ENCODE results near the gene MPPE1. TPM values are rescaled to one million over a fixed set of nuclear protein-coding genes. Genes with fewer than 3 reads are reported as not detected.

Gene MPPE1
- total and polyA plus RNA-seq, 9 of the 15 experiments (the other 6 are each of a cell fraction or from before 2014, with no cell fraction given): 10.7 to 19.5 (median 13.3) TPM

GRCh38 chr18:11925800-11926481 is 17.8 kb upstream of the MPPE1 start (continued):
- TF ChIP-seq BHLHE40 (IDR thresholded peaks at IDR 0.05; ENCODE audit: low read length) (peak; percentile 67), CEBPB (tag; IDR thresholded peaks at IDR 0.05) (no peak), PYGO2 (tag; IDR thresholded peaks at IDR 0.05) (peak; percentile 89), NEUROD1 (IDR thresholded peaks at IDR 0.05; ENCODE audit: borderline replicate concordance, low read depth, low read length, partially characterized antibody) (peak; percentile 43), HINFP (tag; conservative IDR thresholded peaks at IDR 0.05; ENCODE audit: low read depth) (no peak), RFX1 (IDR thresholded peaks at IDR 0.05) (no peak), FUS (optimal IDR thresholded peaks at IDR 0.05; ENCODE audit: low read depth, low read length) (no peak), HNRNPLL (IDR thresholded peaks at IDR 0.05; ENCODE audit: low read depth, low read length, poor library complexity, severe bottlenecking) (no peak), ZKSCAN3 (CRISPR knock-in tag; IDR thresholded peaks at IDR 0.05) (no peak), NFE2 (IDR thresholded peaks at IDR 0.05; ENCODE audit: low read depth) (peak; percentile 45), MECOM (CRISPR knock-in tag; IDR thresholded peaks at IDR 0.05) (peak; percentile 67), TCF7L2 (IDR thresholded peaks at IDR 0.05; ENCODE audit: low read depth, low read length) (no peak), POLR2G (IDR thresholded peaks at IDR 0.05; ENCODE audit: low read depth, low read length) (no peak), NFRKB (IDR thresholded peaks at IDR 0.05; ENCODE audit: low read depth) (no peak), HDAC3 (IDR thresholded peaks at IDR 0.05; ENCODE audit: borderline replicate concordance, partially characterized antibody) (peak; percentile 94), PRMT5 (CRISPR knock-in tag; IDR thresholded peaks at IDR 0.05) (no peak), SRSF7 (optimal IDR thresholded peaks at IDR 0.05; ENCODE audit: low read depth, low read length) (no peak), ZNF239 (CRISPR knock-in tag; IDR thresholded peaks at IDR 0.05) (no peak), EHMT2 (IDR thresholded peaks at IDR 0.05) (no peak), BRF2 (IDR thresholded peaks at IDR 0.05; ENCODE audit: borderline replicate concordance, insufficient read depth, insufficient read length) (no peak)
